Left forelimb (tissue), 1 donor: ENCODE data around the gene NR3C2.

Experiments used
- DNase-seq: peaks from one replicate; pipeline ENCODE4 v3.0.0-alpha.2; 2018; ENCODE audit warnings: low spot score

NR3C2 gene

GRCh38 chr4:148077581-148077980, 364.6 kb downstream of the NR3C2 start:
- DNase-seq, result no peak

GRCh38 chr4:148076964-148077363, 365.2 kb downstream of the NR3C2 start:
- DNase-seq, result no peak

- no peak for DNase-seq
Measured at GRCh38 chr4:148075438-148075837, 366.8 kb downstream of the NR3C2 start.

GRCh38 chr4:148074462-148074861, 367.8 kb downstream of the NR3C2 start:
- DNase-seq, result no peak

GRCh38 chr4:148073349-148073748, 368.9 kb downstream of the NR3C2 start:
- DNase-seq, result no peak

- DNase-seq, result no peak
Measured at GRCh38 chr4:148072789-148073188, 369.4 kb downstream of the NR3C2 start.

- DNase-seq, result no peak
Measured at GRCh38 chr4:148071009-148071408, 371.2 kb downstream of the NR3C2 start.

GRCh38 chr4:148069895-148070178, 372.4 kb downstream of the NR3C2 start:
- no peak for DNase-seq

GRCh38 chr4:148069086-148069894, 372.9 kb downstream of the NR3C2 start:
- DNase-seq, result no peak

GRCh38 chr4:148068065-148068911, 373.9 kb downstream of the NR3C2 start:
- DNase-seq, result no peak

GRCh38 chr4:148067301-148067916, 374.8 kb downstream of the NR3C2 start:
- DNase-seq, result no peak

- DNase-seq, result no peak
Measured at GRCh38 chr4:148065075-148065474, 377.1 kb downstream of the NR3C2 start.

GRCh38 chr4:148064451-148064850, 377.8 kb downstream of the NR3C2 start:
- no peak for DNase-seq

- DNase-seq, result no peak
Measured at GRCh38 chr4:148062301-148062950, 379.8 kb downstream of the NR3C2 start.

- DNase-seq, result no peak
Measured at GRCh38 chr4:148061795-148062194, 380.4 kb downstream of the NR3C2 start.

GRCh38 chr4:148061141-148061481, 381.1 kb downstream of the NR3C2 start:
- no peak for DNase-seq

- DNase-seq, result no peak
Measured at GRCh38 chr4:148060264-148061140, 381.7 kb downstream of the NR3C2 start.

- DNase-seq, result no peak
Measured at GRCh38 chr4:148059617-148060180, 382.5 kb downstream of the NR3C2 start.

GRCh38 chr4:148057984-148058859, 384.0 kb downstream of the NR3C2 start:
- DNase-seq, result no peak

GRCh38 chr4:148057516-148057915, 384.7 kb downstream of the NR3C2 start:
- no peak for DNase-seq
